ENCODE results near the gene YIPF3. TPM values are rescaled to one million over a fixed set of nuclear protein-coding genes. Genes with fewer than 3 reads are reported as not detected.
"Not testable (repeated sequence)": the region's sequence is repeated elsewhere in the genome, so short reads cannot be mapped to it uniquely, and the experiment has no call there.

The YIPF3 gene
- total RNA-seq, 4 donors from 2014 or later = 82.6 to 119 (median 89.0) TPM

DNA sequence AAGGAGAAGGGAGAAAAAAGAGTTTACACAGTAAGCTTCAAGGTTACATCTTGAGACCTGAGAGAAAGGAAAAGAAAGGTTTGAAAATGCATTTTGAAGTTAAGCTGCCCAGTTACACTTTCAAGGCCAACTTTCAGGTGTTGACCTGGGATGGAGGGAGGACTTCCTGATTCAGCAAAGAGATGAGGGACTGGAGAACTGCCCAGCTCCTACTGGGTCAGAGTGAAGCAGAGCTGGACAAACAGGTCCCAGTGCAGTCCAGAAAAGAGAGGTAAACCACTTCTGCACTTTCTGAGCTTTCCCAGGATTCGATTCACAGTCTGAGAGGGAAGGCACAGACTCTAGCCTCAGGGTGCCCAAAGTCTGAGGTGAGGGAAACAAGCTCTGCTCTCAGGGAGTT lies 45.3 kb downstream of the YIPF3 start:
- no peak overlapping the region for H3K4me3 ChIP-seq (ENCODE audit: low read depth, poor library complexity, severe bottlenecking)
- DNase-seq (ENCODE audit: low spot score in 2 of 2) = no peak
- 50 to 57% methylated on average over 1 of the region's 1 CpG for WGBS, 2 donors
- TF ChIP-seq, protein P1, sequence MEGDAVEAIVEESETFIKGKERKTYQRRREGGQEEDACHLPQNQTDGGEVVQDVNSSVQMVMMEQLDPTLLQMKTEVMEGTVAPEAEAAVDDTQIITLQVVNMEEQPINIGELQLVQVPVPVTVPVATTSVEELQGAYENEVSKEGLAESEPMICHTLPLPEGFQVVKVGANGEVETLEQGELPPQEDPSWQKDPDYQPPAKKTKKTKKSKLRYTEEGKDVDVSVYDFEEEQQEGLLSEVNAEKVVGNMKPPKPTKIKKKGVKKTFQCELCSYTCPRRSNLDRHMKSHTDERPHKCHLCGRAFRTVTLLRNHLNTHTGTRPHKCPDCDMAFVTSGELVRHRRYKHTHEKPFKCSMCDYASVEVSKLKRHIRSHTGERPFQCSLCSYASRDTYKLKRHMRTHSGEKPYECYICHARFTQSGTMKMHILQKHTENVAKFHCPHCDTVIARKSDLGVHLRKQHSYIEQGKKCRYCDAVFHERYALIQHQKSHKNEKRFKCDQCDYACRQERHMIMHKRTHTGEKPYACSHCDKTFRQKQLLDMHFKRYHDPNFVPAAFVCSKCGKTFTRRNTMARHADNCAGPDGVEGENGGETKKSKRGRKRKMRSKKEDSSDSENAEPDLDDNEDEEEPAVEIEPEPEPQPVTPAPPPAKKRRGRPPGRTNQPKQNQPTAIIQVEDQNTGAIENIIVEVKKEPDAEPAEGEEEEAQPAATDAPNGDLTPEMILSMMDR (IDR thresholded peaks at IDR 0.05) = no peak
- TF ChIP-seq POLR2A (IDR thresholded peaks at IDR 0.05) = no peak
- intact Hi-C loops (cut with DNase I; ENCODE audit: low total_unique reads) = no loop called here

DNA sequence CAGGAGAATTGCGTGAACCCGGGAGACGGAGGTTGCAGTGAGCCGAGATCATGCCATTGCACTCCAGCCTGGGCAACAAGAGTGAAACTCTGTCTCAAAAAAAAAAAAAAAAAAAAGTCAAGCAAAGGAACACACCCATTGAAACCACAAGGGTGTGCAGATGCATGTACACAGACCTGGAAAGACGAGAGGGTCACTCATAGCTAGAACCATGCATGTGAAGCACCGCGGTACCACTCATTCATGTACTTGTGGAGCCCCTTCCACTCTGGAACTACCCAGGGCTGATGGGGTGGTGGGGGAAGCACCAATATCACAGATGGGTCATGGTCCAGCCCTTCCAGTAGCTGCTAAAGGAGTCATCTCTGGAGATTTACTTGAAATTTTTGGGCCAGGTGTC lies 46.8 kb downstream of the YIPF3 start:
- no peak for DNase-seq (ENCODE audit: low spot score in 2 of 2)
- no peak for TF ChIP-seq POLR2A (IDR thresholded peaks at IDR 0.05)
- TF ChIP-seq, protein P1 (IDR thresholded peaks at IDR 0.05) = no peak
- intact Hi-C loops (cut with DNase I; ENCODE audit: low total_unique reads) = no loop called here
- H3K4me3 ChIP-seq (ENCODE audit: low read depth, poor library complexity, severe bottlenecking) = no peak overlapping the region
- 85 to 86% methylated on average over 7 of the region's 7 CpGs for WGBS, 2 donors

DNA sequence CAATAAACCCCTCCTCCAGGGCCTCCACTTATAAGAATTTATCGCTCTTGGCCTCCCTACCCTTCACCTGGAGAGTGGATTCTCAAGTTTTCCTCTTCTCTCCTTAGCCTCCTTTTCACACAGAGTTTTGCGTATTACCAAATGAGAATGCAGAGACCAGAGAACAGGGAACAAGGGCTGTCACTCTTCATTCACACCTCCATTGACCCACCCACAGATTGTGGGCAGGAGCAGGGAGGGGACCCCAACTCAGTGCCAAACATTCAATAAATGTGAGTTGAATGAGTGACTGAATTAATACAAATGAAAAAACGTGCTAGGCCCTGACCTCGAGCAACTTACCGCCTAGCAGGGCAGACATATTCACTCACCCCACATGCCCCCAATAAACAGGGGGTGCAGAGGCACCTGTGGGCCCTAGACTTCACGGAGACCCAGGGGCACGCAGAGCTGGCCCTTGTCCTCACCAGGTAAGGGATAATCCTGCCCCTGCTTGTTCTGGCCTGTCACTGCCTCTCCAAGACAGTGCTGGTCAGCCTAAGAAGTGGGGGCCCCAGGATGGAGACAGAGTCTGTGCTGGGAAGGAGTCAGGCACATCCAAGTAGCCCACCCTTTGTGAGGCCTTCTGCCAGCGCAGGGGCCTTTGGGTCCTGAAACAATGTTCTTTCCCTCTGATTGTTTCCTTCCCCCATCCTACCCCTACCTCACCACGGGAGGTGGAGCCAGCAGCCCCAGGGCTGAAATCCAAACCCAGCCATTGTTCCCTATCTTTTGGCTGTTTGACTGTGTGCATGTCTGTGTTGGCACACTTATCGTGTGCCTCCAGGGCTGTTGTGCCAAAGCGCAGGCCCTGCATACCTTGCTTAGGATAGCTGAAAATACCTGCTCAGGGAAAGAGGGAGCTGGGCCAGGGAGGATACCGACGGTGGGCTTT lies 47.7 kb downstream of the YIPF3 start:
- intact Hi-C loops (cut with DNase I; ENCODE audit: low total_unique reads) = no loop called here
- 52 to 55% methylated on average over 13 of the region's 13 CpGs for WGBS, 2 donors
- TF ChIP-seq POLR2A (IDR thresholded peaks at IDR 0.05) = no peak
- TF ChIP-seq, protein P1 (IDR thresholded peaks at IDR 0.05) = no peak
- H3K4me3 ChIP-seq (ENCODE audit: low read depth, poor library complexity, severe bottlenecking) = no peak overlapping the region
- DNase-seq (ENCODE audit: low spot score in 2 of 2) = no peak

GRCh38 chr6:43468240-43468639 lies 48.5 kb downstream of the YIPF3 start:
- TF ChIP-seq POLR2A (IDR thresholded peaks at IDR 0.05) = no peak
- TF ChIP-seq, protein P1 (IDR thresholded peaks at IDR 0.05) = no peak
- no peak overlapping the region for H3K4me3 ChIP-seq (ENCODE audit: low read depth, poor library complexity, severe bottlenecking)
- WGBS, 2 donors = 67 to 81% methylated on average over 4 of the region's 4 CpGs
- DNase-seq (ENCODE audit: low spot score in 2 of 2) = no peak
- intact Hi-C loops (cut with DNase I; ENCODE audit: low total_unique reads) = no loop called here

DNA sequence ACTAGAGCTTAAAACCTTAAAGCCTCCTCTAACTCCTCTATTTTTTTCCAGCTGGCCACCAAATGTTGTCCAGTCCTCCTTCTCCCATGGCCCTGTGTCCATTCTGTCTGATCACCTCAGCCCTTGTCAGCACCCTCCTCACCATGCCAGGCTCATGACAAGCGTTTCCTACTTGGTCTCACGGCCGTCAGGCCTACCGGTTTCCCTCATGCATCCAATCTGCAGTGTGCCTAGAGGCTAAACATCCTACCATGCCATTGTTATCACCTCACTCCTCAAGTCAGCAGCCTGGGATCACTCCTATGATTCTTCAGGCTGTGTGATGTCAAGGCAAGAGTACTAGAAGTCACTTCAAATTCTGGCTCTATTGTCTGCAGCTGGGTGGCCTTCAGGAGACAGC lies 49.0 kb downstream of the YIPF3 start:
- TF ChIP-seq POLR2A (IDR thresholded peaks at IDR 0.05) = no peak
- TF ChIP-seq, protein P1 (IDR thresholded peaks at IDR 0.05) = no peak
- DNase-seq (ENCODE audit: low spot score in 2 of 2) = no peak
- intact Hi-C loops (cut with DNase I; ENCODE audit: low total_unique reads) = no loop called here
- no peak overlapping the region for H3K4me3 ChIP-seq (ENCODE audit: low read depth, poor library complexity, severe bottlenecking)
- WGBS, 2 donors = 83 to 91% methylated on average over 4 of the region's 4 CpGs

DNA sequence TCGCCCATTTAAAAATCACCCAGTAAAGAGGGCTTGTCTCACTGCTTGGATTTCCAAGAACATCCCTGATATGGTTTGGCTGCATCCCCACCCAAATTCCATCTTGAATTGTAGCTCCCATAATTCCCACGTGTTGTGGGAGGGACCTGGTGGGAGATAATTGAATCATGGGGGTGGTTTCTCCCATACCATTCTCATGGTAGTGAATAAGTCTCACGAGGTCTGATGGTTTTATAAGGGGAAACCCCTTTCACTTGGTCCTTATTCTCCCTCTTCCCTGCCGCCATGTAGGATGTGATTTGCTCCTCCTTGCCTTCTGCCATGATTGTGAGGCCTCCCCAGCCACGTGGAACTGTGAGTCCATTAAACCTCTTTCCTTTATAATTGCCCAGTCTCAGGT lies 49.5 kb downstream of the YIPF3 start:
- intact Hi-C loops (cut with DNase I; ENCODE audit: low total_unique reads); DNase-seq (ENCODE audit: low spot score in 2 of 2); H3K4me3 ChIP-seq (ENCODE audit: low read depth, poor library complexity, severe bottlenecking): not testable (repeated sequence)
- 62 to 68% methylated on average over 5 of the region's 5 CpGs for WGBS, 2 donors
